SK-N-MC (cell line): ENCODE data around the gene TPRN.

Source experiments
- EZH2 ChIP-seq: fragments of 200-600 bp; sonication (generic); IDR thresholded peaks from one replicate; pipeline ENCODE4 v1.6.1; 2017; ENCODE audit warnings: antibody characterized with exemption
- POLR2AphosphoS5 ChIP-seq: IDR thresholded peaks from 2 replicates; pipeline ENCODE4 v1.6.1; 2012; ENCODE audit warnings: mild to moderate bottlenecking, low read depth, low read length, borderline replicate concordance

- no peak for TF ChIP-seq EZH2
- TF ChIP-seq POLR2AphosphoS5: no peak
Measured at GRCh38 chr9:137147793-137148160, 52.8 kb downstream of the TPRN start.
